ENCODE measurements around the gene ENDOU.

The ENDOU gene

DNA sequence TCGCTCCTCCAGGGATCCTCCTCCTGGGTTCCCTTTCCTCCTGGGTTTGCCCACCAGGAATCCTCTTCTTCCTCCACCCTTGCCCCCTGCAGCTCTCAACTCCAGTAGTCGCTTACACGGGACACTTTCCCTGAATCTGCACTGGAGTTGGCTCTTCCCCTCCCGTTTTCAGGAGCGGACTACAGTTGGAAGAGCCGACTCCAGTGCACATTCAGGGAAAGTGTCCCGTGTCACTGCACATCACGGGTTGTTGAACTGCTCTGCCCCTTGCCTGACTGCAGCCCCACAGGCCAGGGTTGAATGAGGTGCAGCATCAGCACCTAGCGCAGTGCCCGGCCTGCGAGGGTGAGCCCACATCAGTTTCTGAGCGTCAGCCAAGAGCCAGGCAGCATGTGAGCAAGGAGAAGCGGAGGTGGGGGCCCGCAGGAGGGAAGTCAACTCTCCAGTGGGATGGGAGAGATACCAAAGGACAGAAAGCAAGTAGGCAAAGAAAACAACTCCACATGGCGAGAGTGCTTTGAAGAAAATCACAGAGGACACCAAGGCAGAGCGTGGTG lies 20.3 kb upstream of the ENDOU start:
- Histone ChIP-seq H3K36me3 (ENCODE audit: control insufficient read depth, insufficient read depth, low read length) (no peaks in the 10 kb centered on the region), H3K4me2 (ENCODE audit: low read length) (peak overlapping the region; percentile 20), H3K27ac (peak overlapping the region; percentile 99), H3K27me3 (ENCODE audit: control insufficient read depth, insufficient read depth, low read length) (no peaks in the 10 kb centered on the region), H3K4me3 (ENCODE audit: low read depth, low read length) (peak overlapping the region; percentile 3), H3K9me3 (ENCODE audit: control insufficient read depth, low read length) (no peaks in the 10 kb centered on the region), H3K4me1 (peaks cover 44% of the 10 kb centered on the region), H2AFZ (peak overlapping the region; percentile 54), H3K9ac (peak overlapping the region; percentile 59), H3K79me2 (peaks cover 6% of the 10 kb centered on the region)
- TF ChIP-seq, protein P1, sequence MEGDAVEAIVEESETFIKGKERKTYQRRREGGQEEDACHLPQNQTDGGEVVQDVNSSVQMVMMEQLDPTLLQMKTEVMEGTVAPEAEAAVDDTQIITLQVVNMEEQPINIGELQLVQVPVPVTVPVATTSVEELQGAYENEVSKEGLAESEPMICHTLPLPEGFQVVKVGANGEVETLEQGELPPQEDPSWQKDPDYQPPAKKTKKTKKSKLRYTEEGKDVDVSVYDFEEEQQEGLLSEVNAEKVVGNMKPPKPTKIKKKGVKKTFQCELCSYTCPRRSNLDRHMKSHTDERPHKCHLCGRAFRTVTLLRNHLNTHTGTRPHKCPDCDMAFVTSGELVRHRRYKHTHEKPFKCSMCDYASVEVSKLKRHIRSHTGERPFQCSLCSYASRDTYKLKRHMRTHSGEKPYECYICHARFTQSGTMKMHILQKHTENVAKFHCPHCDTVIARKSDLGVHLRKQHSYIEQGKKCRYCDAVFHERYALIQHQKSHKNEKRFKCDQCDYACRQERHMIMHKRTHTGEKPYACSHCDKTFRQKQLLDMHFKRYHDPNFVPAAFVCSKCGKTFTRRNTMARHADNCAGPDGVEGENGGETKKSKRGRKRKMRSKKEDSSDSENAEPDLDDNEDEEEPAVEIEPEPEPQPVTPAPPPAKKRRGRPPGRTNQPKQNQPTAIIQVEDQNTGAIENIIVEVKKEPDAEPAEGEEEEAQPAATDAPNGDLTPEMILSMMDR (IDR thresholded peaks at IDR 0.05): peak; percentile 5

DNA sequence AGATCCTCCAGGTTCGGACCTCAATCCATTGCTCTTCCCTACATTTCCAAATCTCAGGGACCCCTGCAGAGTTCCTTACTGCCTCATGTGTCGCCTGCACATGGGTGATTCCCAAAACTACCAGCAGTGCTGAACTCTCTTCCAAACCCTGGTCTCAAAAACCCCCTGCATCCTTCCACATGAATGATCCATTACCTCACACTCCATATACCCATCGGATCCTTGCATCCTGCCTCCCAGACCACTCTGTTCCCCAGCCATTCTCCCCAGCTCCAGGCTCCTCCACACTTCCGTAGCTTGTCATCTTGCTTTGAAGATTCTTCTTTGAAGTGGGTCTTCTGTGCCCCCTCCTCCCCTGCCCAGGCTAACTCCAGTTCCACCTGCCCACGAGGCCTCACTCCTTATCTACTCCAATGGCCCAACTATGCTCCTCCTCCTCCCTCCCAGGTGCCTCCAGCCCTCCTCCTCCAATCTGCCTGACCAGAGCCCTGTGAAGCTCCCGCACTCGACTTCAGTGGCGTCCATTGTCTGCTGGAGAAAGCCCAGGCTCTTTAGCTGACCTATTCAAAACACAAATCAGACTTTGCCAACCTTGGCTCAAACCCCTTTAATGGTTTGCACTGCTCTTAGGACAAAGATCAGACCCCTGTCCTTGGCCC lies 19.6 kb upstream of the ENDOU start:
- H3K4me2 ChIP-seq (ENCODE audit: low read length): peak overlapping the region; percentile 20
- peak overlapping the region; percentile 3 for H3K4me3 ChIP-seq (ENCODE audit: low read depth, low read length)
- H3K36me3 ChIP-seq (ENCODE audit: control insufficient read depth, insufficient read depth, low read length): no peaks in the 10 kb centered on the region
- H2AFZ ChIP-seq: peak overlapping the region; percentile 54
- H3K27ac ChIP-seq: peak overlapping the region; percentile 99
- TF ChIP-seq, protein P1 (IDR thresholded peaks at IDR 0.05): no peak
- peaks cover 42% of the 10 kb centered on the region for H3K4me1 ChIP-seq
- peaks cover 6% of the 10 kb centered on the region for H3K79me2 ChIP-seq
- H3K9ac ChIP-seq: peak overlapping the region; percentile 59
- no peaks in the 10 kb centered on the region for H3K27me3 ChIP-seq (ENCODE audit: control insufficient read depth, insufficient read depth, low read length)
- no peaks in the 10 kb centered on the region for H3K9me3 ChIP-seq (ENCODE audit: control insufficient read depth, low read length)

DNA sequence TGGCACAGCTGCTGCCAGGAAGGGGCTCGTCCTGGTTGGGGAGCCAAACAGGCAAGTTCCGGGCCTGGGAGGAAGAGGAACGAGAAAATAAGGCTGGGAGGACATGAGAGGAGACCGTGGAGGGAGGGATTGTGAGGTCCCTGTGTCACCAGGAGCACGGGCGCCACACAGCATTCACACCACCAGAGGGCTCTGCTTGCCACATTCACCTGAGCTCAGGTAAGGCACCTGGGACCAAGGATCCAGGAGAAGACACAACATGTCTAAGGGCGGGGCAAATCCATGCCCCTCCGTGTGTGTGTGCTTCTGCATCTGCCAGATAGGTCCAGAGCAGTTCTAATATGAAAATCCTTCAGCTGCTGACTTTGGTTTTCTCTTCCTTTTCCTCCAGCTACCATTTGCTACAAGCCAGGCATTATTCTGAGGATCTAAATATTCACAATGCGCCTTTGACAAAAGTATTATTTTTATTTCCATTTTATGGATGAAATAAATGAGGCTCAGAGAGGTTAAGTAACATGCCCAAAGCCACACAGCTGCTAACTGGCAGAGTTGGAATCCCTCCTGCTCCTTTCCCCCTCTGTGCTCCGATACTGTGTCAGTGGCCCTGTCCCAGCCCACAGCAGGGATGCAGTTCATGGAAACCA lies 18.8 kb upstream of the ENDOU start:
- H3K4me2 ChIP-seq (ENCODE audit: low read length): no peak overlapping the region
- peak overlapping the region; percentile 10 for H3K9ac ChIP-seq
- H3K9me3 ChIP-seq (ENCODE audit: control insufficient read depth, low read length): no peaks in the 10 kb centered on the region
- peaks cover 38% of the 10 kb centered on the region for H3K4me1 ChIP-seq
- H3K27me3 ChIP-seq (ENCODE audit: control insufficient read depth, insufficient read depth, low read length): no peaks in the 10 kb centered on the region
- no peaks in the 10 kb centered on the region for H3K36me3 ChIP-seq (ENCODE audit: control insufficient read depth, insufficient read depth, low read length)
- H2AFZ ChIP-seq: no peak overlapping the region
- peak overlapping the region; percentile 99 for H3K27ac ChIP-seq
- peaks cover 6% of the 10 kb centered on the region for H3K79me2 ChIP-seq
- H3K4me3 ChIP-seq (ENCODE audit: low read depth, low read length): no peak overlapping the region
- TF ChIP-seq, protein P1 (IDR thresholded peaks at IDR 0.05): peak; percentile 89

DNA sequence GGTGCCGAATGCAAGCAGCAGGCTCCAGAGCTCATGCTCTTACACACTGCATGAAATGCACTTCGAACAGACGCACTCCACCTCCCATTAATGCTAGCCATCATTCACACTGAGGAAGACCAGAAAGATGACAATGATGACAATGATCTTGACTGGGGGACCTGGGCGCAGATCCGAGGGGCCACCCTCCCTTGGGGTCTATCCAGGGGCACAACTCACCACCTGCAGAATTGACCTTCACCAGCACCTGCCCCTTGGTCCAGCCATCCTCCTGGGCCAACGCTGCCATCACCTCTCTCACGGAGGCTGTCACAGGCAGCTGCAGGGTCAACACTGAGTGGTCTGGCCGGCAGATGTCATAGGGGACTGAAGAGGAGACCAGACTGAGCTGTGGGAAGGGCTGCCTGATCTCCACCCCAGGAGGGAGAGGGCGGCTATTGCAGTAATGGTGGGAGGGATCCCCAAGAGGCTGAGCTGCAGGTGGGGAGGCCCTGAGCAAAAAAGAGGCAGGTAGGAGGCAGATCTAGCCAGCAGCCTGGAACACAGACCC lies 18.1 kb upstream of the ENDOU start:
- Histone ChIP-seq H3K27ac (peak overlapping the region; percentile 99), H3K27me3 (ENCODE audit: control insufficient read depth, insufficient read depth, low read length) (no peaks in the 10 kb centered on the region), H3K36me3 (ENCODE audit: control insufficient read depth, insufficient read depth, low read length) (no peaks in the 10 kb centered on the region), H3K4me1 (peaks cover 38% of the 10 kb centered on the region), H3K4me3 (ENCODE audit: low read depth, low read length) (no peak overlapping the region), H3K79me2 (peaks cover 6% of the 10 kb centered on the region), H3K9ac (no peak overlapping the region), H3K9me3 (ENCODE audit: control insufficient read depth, low read length) (no peaks in the 10 kb centered on the region), H2AFZ (no peak overlapping the region), H3K4me2 (ENCODE audit: low read length) (no peak overlapping the region)
- TF ChIP-seq, protein P1 (IDR thresholded peaks at IDR 0.05): no peak
